Tibial nerve (tissue), 4 donors: ENCODE measurements around the gene TCERG1. TPM values are rescaled to one million over a fixed set of nuclear protein-coding genes. Genes with fewer than 3 reads are reported as not detected.

ENCODE experiments used
- DNase-seq, 2 donors: peaks; one replicate each; pipeline ENCODE4 v3.0.0-alpha.2; 2019; ENCODE audit warnings: low spot score in 2 of 2
- H3K27ac ChIP-seq, 4 donors: fragments of 200-600 bp; sonication (generic) in 3 of 4; one replicate each; pipeline ENCODE4 v1.5.1; 2017 to 2019; ENCODE audit warnings: mild to moderate bottlenecking in 1 of 4
- H3K27me3 ChIP-seq, 2 donors: fragments of 200-600 bp; sonication (generic) in 1 of 2; one replicate each; pipeline versions ENCODE4 v1.5.1 to v1.6.0; 2017 to 2019
- H3K36me3 ChIP-seq, 3 donors: fragments of 200-600 bp; sonication (generic); one replicate each; pipeline ENCODE4 v1.5.1; 2018 to 2019
- H3K4me1 ChIP-seq, 4 donors: fragments of 200-600 bp; sonication (generic) in 3 of 4; one replicate each; pipeline ENCODE4 v1.5.1; 2017 to 2019
- H3K4me3 ChIP-seq, 4 donors: fragments of 200-600 bp; sonication (generic) in 3 of 4; one replicate each; pipeline ENCODE4 v1.5.1; 2017 to 2019; ENCODE audit warnings: mild to moderate bottlenecking in 1 of 4, moderate library complexity in 1 of 4
- H3K9me3 ChIP-seq, 4 donors: fragments of 200-600 bp; sonication (generic) in 3 of 4; one replicate each; pipeline ENCODE4 v1.5.1; 2017 to 2019
- CTCF ChIP-seq, 5 experiments: fragments of 200-600 bp in 3 of 5; fragments of 450-650 bp in 2 of 5; sonication (generic) in 3 of 5; IDR thresholded peaks; one replicate each; pipeline ENCODE4 v1.5.1; 2016 to 2019; ENCODE audit warnings: antibody characterized with exemption in 5 of 5, mild to moderate bottlenecking in 3 of 5, moderate library complexity in 2 of 5
- EP300 ChIP-seq, 2 donors: sonication (generic); formaldehyde crosslinking; IDR thresholded peaks; one replicate each; pipeline ENCODE4 v1.6.1; 2017; ENCODE audit warnings: antibody characterized with exemption in 2 of 2, mild to moderate bottlenecking in 1 of 2
- POLR2A ChIP-seq, 2 donors: fragments of 450-650 bp; IDR thresholded peaks; one replicate each; pipeline ENCODE4 v1.6.1; 2017; ENCODE audit warnings: antibody characterized with exemption in 2 of 2, mild to moderate bottlenecking in 2 of 2, moderate library complexity in 2 of 2
- WGBS, 2 donors: methylation state at CpG; one replicate each; pipeline ENCODE4 v1.1.5; 2018; 5-methylcytosine and 5-hydroxymethylcytosine counted together
- total RNA-seq, 4 donors: library from RNA; depleted of rRNA; stranded (reverse); fragments of >200 nt; gene quantifications; one replicate each; pipeline ENCODE4 v1.1.0, GENCODE V29; 2016

The TCERG1 gene
- total RNA-seq, 4 donors from 2014 or later = 52.2 to 108 (median 71.9) TPM

GRCh38 chr5:146515473-146516150 lies 68.5 kb downstream of the TCERG1 start:
- no peaks in the 10 kb centered on the region for H3K4me1 ChIP-seq
- H3K27ac ChIP-seq = no peak overlapping the region
- H3K36me3 ChIP-seq = peaks cover 0 to 13% (median 0%) of the 10 kb centered on the region in 3 donors
- TF ChIP-seq CTCF (IDR thresholded peaks at IDR 0.05) = no peak
- no peak for TF ChIP-seq POLR2A (IDR thresholded peaks at IDR 0.05)
- no peak for TF ChIP-seq EP300 (IDR thresholded peaks at IDR 0.05)
- 76 to 77% methylated on average over 9 to 10 of the region's 10 CpGs for WGBS, 2 donors
- no peak for DNase-seq
- no peak overlapping the region for H3K4me3 ChIP-seq
- H3K9me3 ChIP-seq = no peaks in the 10 kb centered on the region
- no peaks in the 10 kb centered on the region for H3K27me3 ChIP-seq

DNA sequence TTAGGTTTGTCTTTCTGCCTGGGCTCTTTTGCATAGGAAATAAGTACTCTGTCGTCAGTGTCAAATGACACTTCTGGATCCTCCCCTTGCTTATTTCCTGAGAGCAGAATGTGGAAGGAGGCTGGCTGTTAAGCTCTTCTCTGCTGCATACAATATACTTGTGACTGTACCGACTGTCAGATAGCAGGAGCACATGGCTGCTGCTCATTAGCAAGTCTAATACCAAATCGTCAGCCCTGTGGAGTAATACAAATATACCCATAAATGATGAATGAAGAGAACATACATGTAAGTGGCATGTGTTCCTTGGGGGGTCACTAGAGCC lies 69.0 kb downstream of the TCERG1 start, which contains the start of gene GPR151:
Gene GPR151, minus strand, starts transcription at position 40 of the 325 bp plus-strand sequence. CDS start 77 bp downstream, outside the sequence.
- Histone ChIP-seq H3K27ac (no peak within 1 kb of the TSS), H3K9me3 (no peaks in the 10 kb centered on the region), H3K27me3 (no peaks in the 10 kb centered on the region), H3K36me3 (peaks cover 0 to 8% (median 0%) of the 10 kb centered on the region in 3 donors), H3K4me3 (no peak within 1 kb of the TSS), H3K4me1 (no peaks in the 10 kb centered on the region)
- 28 to 33% methylated on average over 3 of the region's 3 CpGs for WGBS, 2 donors
- TF ChIP-seq POLR2A (IDR thresholded peaks at IDR 0.05) (no peak), CTCF (IDR thresholded peaks at IDR 0.05) (no peak), EP300 (IDR thresholded peaks at IDR 0.05) (no peak)
- DNase-seq = no peak

DNA sequence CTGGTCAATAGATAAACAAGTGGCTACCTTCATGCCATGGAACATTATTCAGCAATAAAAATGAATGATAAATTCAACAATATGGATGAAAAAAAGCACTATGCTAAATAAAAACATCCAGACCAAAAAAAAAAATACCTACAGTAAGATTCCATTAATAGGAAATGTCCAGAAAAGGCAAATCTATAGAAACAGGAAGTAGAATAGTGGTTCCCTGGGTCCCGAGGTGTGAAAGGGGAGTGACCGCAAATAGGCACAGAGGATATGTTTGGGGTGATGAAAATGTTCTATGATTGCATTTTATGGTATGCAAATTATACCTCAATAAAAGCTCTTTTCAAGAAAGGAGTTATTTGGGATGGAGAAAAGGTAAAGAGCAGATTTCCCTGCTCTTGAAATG lies 72.4 kb downstream of the TCERG1 start:
- H3K27ac ChIP-seq = no peak overlapping the region
- TF ChIP-seq CTCF (IDR thresholded peaks at IDR 0.05) (no peak), EP300 (IDR thresholded peaks at IDR 0.05) (no peak), POLR2A (IDR thresholded peaks at IDR 0.05) (no peak)
- no peaks in the 10 kb centered on the region for H3K27me3 ChIP-seq
- H3K9me3 ChIP-seq = no peaks in the 10 kb centered on the region
- H3K4me1 ChIP-seq = no peaks in the 10 kb centered on the region
- H3K36me3 ChIP-seq = no peaks in the 10 kb centered on the region
- DNase-seq = no peak
- 74 to 76% methylated on average over 2 of the region's 2 CpGs for WGBS, 2 donors
- H3K4me3 ChIP-seq = no peak overlapping the region

DNA sequence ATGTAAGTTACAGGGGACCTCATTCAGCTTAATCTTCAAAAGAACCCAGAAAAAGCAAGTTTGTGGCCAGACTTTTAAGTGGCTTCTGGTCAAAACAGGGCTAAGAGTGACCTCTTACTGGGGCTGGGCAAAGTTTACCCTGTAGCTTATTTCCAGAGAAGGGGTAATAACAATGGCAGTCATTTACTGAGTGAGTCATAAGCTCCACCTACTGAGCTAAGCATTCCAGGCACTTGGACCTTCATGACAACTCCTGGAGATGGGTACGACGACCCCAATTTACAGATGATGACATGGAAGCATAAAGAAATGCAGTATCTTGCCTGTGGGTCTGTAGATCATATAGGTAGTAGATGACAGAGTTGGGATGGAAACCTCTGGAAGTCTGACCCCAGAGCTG lies 73.6 kb downstream of the TCERG1 start:
- H3K27me3 ChIP-seq = no peaks in the 10 kb centered on the region
- H3K4me3 ChIP-seq = no peak overlapping the region
- no peak for TF ChIP-seq EP300 (IDR thresholded peaks at IDR 0.05)
- TF ChIP-seq CTCF (IDR thresholded peaks at IDR 0.05) = no peak
- TF ChIP-seq POLR2A (IDR thresholded peaks at IDR 0.05) = no peak
- no peak overlapping the region for H3K27ac ChIP-seq
- whole genome bisulfite sequencing, 2 donors = 55 to 62% methylated on average over 2 of the region's 2 CpGs
- H3K4me1 ChIP-seq = no peaks in the 10 kb centered on the region
- DNase-seq = no peak
- H3K9me3 ChIP-seq = no peaks in the 10 kb centered on the region
- H3K36me3 ChIP-seq = no peaks in the 10 kb centered on the region

DNA sequence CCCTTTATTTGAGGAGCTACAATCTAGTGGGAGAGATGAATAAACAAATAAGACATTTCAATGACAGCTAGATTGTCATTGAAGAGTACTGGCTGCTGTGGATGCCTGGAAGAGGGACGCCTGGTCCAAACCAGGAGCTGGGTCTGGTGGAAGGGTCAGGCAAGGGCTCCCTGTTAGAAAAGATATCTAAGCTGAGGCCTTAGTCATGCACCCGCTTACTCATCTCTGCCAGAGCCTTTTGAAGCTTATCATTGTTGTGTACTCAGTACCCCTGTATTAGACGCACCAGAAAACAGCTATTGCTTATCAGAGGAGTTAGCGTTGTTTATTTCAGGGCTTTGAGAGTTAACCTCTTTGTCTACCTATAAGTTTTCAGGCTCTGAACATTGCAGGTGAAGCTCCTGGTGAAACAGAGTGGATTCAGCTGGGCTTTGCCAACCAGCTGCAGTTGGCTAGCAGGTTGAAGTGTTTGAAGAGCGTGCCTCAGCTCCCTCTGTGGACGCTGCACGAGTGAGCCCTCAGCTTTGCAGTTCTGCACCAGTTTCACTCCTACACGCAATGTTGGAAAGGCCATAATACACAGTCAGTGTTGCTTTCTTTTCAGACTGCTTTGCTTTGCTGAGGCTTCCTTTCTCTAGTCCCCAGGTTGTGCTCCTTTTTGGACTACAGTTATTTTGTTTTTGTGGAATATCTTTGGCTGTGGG lies 74.4 kb downstream of the TCERG1 start:
- Histone ChIP-seq H3K36me3 (no peaks in the 10 kb centered on the region), H3K4me3 (no peak overlapping the region)
- WGBS, 2 donors = 61 to 67% methylated on average over 8 of the region's 8 CpGs

More for the DNA sequence above, 74.4 kb downstream of the TCERG1 start:
- TF ChIP-seq CTCF (IDR thresholded peaks at IDR 0.05) (no peak), EP300 (IDR thresholded peaks at IDR 0.05) (no peak)
- H3K27ac ChIP-seq = no peak overlapping the region
- H3K27me3 ChIP-seq = no peaks in the 10 kb centered on the region
- no peak for DNase-seq
- no peaks in the 10 kb centered on the region for H3K9me3 ChIP-seq
- H3K4me1 ChIP-seq = no peaks in the 10 kb centered on the region
